NCI-H1105 (cell line): Measurements from ENCODE around the gene GDPGP1.
"Not testable (repeated sequence)": the region's sequence is repeated elsewhere in the genome, so short reads cannot be mapped to it uniquely, and the experiment has no call there.

ENCODE experiments used
- DNase-seq: peaks from one replicate; lab custom pipeline; 2025; lab: John Stamatoyannopoulos, UW

The GDPGP1 gene

DNA sequence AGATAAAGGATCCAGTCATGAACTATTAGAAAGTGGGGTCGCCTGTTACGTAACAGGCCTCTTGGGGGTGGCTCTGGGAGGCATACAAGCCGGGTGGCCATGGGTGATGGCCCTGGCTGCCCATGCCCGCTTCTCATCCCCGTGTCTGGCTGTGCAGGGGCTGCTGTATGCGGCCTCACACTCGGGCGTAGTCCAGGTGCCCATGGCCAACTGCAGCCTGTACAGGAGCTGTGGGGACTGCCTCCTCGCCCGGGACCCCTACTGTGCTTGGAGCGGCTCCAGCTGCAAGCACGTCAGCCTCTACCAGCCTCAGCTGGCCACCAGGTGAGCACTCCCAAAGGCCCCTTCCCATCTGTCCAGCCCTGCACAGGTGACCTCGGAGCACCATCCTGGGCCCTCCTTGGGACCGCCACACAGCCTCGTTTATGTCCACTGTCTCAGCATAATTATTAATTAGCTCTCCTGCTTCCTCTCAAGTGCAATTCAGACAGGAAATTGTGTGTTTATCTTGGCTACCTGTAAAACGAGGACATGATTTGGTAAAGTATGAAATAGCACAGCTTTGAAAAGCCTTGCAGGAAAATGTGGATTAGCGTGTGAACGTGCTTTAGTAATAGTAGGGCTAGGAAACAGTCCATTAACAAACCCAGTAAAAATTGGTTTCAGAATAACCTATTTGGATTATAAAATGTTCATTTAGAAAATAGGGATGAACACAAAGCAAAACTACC, 8.3 kb upstream of the GDPGP1 start:
- DNase-seq: no peak

DNA sequence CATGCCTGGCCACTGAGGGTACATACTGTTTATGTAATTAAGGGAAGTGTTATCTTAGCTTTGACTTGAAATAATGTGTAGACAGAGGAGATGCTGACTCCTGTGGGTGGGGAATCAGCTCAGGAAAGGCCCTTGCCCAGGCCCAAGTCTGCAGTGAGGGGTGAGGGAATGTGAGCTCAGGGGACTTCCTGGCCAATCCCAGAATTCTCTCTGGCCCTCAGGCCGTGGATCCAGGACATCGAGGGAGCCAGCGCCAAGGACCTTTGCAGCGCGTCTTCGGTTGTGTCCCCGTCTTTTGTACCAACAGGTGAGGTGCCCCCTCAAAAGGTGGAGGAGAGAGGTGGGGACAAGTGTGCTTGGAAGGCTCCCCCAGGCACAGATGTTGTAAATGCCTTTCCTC, 6.7 kb upstream of the GDPGP1 start:
- DNase-seq: no peak

DNA sequence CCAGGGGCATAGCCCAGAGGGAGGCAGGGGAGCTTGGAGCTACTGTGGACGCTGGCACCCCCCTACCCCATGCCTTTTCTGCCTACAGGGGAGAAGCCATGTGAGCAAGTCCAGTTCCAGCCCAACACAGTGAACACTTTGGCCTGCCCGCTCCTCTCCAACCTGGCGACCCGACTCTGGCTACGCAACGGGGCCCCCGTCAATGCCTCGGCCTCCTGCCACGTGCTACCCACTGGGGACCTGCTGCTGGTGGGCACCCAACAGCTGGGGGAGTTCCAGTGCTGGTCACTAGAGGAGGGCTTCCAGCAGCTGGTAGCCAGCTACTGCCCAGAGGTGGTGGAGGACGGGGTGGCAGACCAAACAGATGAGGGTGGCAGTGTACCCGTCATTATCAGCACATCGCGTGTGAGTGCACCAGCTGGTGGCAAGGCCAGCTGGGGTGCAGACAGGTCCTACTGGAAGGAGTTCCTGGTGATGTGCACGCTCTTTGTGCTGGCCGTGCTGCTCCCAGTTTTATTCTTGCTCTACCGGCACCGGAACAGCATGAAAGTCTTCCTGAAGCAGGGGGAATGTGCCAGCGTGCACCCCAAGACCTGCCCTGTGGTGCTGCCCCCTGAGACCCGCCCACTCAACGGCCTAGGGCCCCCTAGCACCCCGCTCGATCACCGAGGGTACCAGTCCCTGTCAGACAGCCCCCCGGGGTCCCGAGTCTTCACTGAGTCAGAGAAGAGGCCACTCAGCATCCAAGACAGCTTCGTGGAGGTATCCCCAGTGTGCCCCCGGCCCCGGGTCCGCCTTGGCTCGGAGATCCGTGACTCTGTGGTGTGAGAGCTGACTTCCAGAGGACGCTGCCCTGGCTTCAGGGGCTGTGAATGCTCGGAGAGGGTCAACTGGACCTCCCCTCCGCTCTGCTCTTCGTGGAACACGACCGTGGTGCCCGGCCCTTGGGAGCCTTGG, 5.9 kb upstream of the GDPGP1 start:
- DNase-seq: no peak

DNA sequence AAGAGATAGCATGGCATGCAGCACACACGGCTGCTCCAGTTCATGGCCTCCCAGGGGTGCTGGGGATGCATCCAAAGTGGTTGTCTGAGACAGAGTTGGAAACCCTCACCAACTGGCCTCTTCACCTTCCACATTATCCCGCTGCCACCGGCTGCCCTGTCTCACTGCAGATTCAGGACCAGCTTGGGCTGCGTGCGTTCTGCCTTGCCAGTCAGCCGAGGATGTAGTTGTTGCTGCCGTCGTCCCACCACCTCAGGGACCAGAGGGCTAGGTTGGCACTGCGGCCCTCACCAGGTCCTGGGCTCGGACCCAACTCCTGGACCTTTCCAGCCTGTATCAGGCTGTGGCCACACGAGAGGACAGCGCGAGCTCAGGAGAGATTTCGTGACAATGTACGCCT, 5.0 kb upstream of the GDPGP1 start:
- no peak for DNase-seq

DNA sequence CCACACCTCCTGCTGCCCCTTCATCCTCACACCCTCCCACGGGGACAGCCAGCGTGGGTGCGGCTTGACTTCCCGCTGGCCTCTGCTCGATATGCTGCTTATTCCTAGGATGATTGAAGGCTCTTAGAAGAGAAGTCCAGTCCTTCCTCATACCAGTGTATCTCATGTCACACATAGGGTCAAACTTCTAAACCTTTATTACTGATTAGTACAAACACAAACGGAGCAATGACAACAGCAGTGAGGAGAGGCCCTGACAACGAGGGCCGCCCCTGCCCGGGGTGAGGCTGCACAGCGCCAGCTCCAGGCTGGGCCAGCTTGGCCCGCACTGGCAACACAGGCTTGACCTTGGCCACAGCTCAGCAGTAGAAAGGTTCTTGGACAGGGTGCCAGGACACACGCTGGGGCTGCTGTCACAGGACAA, 3.9 kb upstream of the GDPGP1 start:
- DNase-seq: no peak

DNA sequence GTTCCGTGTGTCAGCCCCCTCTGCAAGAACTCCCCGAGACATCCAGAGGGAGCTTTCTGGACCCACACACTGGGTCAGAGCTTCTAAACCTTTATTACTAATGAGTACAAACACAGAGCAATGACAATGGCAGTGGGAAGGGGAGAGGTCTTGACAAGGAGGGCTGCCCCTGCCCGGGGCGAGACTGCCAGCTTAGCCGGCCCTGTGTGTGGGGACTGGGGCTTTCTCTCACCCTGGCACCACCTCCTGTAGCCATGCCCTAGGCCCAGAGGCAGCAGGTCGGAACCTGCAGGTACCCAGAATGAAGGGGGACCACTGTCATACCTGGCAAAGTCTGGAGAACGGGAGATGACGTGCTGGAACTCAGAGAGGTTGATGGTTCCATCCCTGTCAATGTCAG, 3.4 kb upstream of the GDPGP1 start:
- DNase-seq: no peak

DNA sequence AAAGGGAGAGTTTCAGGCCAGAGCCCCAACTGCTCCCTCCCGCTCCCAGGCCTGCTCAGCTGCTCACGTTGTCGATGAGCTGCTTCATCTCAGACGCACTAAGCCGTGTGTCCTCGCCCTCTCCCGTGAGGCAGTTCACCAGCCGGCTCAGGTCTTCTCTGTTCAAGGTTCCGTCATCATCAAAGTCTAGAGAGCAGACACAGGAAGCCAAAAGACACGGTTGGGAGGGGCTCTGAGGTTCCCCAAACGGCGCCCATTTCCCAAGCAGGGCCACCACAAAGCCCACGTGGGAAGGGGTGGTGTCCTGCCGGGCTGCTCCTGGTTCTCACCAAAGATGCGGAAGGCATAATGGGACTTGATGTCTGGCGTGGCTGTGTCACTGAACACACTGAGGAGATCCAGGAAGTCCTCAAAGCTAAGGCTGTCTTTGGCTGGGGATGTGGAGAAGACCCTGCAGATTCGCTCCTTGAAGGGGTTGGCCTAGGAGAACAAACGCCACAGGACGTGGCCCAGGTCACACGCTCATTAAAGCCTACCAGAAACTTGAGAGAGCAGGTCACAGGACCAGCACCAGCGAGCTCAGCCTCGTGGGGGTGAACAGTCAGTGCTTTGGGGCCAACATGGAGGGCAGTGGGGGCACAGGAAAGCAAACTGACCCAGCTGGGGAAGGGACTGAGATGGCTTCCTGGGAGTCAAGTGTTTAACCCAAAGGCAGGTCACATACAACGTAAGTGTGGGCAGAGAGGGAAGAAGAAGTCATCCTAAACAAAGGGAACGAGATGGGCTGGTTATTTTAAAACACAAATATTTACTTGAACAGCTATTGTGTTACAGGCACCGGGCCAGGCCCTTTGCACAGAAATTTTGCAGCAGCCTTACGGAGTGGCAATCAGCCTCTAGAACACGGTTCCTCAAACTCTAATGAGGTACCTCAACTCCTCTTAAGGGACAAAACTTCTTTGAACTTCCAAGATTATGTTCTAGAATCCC, 2.7 kb upstream of the GDPGP1 start:
- no peak for DNase-seq

DNA sequence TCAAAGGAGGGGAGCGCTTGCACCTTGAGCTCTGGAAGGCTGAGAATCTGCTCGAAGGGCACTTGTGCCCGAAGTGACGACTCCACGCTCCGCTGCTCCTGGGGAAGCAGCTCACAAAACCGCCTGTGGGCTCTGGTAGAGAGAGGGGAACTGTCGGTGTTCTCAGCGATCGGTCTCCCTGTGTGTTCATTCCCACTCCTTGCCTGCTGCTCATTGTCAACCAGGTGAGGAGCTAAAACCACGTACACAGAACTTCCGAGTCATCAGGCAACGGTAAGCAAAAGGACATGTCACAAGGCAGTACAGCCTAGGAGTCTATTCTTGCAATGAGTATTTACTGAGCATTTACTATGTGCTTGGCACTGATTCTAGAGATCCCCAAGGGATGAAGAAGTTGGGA, 1.8 kb upstream of the GDPGP1 start:
- DNase-seq: no peak

DNA sequence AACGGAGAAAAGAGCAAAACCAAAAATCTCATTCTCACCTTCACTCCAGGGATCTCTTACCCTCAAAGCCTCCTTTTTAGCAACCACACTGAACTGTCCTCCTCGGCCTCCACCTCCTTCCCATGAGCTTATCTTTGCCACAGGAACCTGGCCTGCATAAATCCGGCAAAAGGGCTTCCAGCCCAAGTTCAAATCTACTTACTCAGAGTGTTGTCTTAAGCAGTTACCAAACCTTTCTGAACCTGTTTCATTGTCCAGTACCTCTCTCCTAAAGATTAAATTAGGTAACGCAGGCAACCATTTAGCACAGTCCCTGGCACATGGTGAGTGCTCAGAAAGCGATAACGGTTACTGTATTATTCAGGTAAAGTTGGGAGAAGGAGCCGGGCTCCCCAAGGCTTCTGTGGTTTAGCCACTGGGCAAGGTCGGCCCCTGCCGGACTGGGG, 1.0 kb upstream of the GDPGP1 start:
- DNase-seq: no peak

DNA sequence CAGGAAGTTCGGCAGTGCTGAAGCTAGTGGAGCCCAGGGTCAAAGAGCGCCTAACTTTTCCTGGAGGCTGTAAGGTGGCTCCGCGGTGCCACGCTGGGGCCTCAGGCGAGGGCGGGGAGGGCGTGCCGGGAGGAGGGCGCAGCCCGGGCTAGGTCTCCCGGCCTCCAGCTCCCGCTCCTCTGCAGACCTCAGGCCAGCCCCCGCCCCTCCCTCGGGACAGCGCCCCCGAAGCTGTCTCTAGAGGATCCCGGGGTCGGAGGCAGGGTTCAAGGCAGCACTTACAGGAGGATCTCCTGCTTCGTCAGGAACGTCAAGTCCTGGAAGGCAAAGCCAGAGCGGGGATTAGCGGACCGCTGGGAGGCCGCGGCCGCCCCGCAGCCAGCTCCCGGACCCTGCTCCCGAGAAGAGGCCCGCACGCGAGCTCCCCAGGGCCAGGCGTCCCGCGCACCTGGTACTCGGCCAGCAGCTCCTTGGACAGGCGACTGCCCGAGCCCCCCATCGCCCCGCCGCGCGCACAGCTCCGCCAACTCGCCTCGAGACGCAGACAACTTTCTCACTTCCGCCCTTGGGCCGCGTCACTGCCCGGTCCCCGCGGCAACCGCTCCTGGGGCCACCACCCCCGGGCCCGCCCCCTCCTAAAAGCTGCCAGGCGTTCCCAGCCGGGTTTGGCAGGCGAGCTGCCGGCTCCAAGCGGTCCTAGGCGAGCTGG, 468 bp upstream of the GDPGP1 start, which contains the start of gene CIB1:
Gene CIB1, minus strand, starts transcription at position 555 of the 709 bp plus-strand sequence. Its CDS starts 56 bp downstream, at position 499.
- no peak for DNase-seq

DNA sequence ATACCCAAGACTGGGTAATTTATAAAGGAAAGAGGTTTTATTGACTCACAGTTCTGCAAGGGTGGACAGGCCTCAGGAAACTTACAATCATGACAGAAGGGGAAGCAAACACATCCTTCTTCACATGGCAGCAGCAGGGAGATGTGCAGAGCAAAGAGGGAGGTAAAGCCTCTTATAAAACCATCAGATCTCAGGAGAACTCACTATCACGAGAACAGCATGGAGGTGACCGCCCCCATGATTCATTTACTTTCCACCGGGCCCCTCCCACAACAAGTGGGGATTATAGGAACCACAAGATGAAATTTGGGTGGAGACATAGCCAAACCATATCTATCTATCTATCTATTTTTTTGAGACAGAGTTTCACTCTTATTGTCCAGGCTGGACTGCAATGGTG, 5.4 kb downstream of the GDPGP1 start:
- no peak for DNase-seq

DNA sequence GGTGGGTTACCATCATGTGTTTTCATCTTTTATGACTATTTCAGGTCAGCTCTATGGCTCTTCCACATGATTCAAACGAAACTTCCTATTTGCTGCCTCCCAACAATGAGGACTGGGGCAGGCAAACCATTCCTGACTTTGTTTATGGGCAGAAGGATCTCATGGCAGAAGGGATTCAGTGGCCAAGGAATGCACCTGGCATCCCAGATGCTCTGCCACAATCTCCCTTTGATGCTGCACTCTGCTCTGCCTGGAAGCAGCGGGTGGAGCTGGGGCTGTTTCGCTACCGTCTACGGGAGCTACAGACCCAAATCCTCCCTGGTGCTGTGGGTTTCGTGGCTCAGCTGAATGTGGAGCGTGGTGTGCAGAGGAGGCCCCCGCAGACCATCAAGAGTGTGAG, 6.8 kb downstream of the GDPGP1 start:
- DNase-seq: no peak

DNA sequence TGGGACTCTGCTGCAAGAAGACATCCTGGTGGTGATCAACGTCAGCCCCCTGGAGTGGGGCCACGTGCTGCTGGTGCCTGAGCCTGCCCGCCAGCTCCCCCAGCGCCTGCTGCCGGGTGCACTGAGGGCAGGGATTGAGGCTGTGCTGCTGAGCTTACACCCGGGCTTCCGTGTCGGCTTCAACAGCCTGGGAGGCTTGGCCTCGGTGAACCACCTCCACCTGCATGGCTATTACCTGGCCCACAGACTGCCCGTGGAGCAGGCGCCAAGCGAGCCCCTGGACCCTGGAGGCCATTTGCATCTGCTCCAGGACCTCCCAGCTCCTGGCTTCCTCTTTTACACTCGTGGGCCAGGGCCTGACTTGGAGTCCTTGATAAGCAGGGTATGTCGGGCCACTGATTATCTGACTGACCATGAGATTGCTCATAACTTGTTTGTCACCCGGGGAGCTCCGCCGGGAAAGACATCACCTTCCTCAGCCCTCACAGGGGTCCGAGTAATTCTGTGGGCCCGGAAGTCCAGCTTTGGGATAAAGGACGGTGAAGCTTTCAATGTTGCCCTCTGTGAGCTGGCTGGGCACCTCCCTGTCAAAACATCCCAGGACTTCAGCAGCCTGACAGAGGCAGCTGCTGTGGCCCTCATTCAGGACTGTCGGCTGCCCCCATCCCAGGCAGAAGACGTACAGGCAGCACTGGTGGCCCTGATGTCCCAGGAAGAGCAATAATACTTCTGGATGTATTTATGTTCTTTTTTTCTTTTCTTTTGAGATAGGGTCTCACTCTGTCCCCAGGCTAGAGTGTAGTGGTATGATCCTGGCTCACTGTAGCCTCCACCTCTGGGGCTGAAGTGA, 7.6 kb downstream of the GDPGP1 start:
- no peak for DNase-seq

DNA sequence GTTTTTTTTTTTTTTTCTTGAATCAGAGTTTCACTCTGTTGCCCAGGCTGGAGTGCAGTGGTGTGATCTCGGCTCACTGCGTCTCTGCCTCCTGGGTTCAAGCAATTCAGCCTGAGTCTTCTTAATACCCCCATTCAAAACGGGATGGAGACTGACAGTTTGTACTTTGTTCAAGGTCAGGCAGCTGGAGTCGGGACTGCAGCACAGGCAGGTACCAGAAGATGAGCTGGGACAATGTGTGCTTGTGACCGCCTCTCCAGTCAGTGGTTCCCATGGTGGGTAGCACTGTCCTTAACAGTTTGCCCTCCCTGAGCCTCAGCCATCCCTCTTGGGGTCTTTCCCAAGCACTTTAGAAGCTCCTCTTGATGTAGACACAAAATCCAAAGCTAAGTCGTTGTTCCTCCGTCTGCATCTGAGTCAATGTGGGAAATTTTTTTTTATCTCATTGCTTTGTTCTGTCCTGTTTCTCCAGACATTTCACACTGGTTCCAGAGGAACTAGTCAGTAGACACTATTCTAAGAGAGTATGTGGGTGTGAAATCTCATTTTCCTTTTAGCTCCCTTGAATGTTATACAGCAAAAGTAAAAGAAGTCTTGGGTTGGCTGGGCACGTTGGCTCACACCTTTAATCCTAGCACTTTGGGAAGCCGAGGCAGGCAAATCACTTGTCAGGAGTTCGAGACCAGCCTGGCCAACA, 10.1 kb downstream of the GDPGP1 start:
- no peak for DNase-seq

DNA sequence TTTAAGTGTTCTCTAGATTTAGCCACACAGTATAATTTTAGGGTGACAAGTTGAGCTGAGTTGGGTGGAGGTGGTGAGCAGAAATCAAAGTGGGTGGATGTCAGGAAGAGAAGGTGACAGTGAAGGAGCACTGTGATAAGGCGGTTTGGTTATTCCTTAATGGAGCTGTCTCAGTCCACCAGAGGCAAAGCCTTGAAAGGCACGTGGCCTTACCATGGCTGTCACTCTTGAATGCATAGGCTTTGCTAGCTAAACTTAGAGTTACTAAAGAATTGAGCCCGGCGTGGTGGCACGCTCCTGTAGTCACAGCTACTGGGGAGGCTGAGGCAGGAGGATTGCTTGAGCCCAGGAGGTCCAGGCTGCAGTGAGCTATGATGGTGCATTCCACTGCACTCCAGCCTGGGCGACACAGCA, 14.8 kb downstream of the GDPGP1 start:
- DNase-seq: no peak

DNA sequence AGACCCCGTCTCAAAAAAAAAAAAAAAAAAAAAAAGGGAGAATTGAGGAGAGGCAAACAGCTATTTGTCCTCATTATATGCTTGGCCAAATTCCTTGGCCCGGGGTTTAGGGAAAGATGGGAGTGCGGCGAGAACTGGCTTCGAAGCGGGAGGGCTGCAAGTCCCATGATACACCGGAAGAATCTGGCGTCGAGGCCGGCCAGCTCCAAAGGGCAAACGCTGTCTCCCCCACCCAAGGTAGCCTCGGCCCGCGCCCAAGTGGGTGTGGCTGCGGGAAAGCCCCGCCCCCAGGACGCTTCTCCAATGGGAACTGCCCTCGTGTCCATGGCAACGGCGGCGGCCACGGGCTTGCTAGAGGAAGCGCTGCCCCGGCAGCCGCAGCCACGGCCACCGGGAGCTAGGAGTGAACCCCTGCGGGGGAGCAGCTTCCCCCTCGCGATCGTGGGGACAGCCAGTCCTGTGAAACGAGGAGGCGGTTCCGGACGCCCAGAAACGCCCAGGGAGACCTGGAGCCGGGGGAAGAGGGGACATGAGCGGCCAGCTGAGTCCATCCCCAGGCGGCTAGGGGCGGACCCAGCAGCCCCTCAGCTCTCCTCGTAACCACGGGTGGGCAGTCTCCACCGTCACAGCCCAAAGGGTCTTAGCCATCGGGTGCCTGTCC, 15.3 kb downstream of the GDPGP1 start, which contains the start of gene TTLL13:
Gene TTLL13, plus strand, starts transcription at position 354 of the 661 bp plus-strand sequence. CDS start 1,075 bp downstream, outside the sequence.
- DNase-seq: peak; percentile 33

DNA sequence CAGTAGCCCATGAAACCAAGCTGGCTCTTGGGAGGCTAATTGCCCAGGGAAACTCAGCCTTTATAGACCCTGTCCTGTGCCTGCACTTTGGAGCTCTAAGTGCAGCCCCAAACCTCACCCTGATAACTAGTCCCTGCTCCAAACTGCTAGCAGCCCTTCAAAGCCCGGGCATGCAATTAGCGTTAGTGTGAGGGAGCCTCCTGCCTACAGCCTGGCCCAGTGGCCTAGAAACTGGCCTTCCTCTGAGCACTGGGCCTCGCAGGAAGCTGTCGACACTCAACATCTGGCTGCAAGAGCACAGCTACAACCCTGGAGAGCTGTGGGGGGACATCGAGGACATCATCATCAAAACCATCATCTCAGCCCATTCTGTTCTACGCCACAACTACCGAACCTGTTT, 23.8 kb downstream of the GDPGP1 start:
- DNase-seq: no peak

DNA sequence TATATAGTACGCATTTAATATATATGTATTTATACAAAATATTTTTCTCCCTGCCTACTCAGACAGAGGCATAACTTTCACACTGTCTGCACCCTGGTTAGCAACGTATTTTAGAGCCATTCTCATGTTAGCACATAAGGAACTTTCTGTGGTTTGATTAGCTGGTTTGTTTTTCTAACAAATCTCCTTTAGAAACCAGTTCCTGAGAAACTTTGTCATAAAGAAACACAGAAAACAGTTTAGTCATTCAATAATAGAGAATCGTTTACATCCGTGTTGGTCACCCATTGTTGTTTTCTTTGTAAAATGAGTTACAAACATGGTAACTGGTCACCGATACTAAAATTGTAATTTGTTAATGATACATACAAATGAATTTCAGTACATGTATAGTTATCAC, 25.5 kb downstream of the GDPGP1 start:
- no peak for DNase-seq

DNA sequence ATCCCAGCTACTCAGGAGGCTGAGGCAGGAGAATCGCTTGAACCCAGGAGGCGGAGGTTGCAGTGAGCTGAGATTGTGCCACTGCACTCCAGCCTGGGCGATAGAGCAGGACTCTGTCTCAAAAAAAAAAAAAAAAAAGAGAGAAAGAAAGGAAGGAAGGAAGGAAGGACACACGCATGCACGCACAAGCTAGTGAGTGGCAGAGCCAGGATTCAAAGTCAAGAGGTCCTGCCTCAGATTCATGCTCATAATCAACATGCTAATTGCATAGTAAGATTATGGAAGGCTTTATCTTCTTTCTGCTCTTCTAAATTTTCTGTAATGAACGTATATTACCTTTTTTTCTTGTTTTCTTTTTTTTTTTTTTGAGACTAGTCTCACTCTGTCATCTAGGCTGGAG, 26.7 kb downstream of the GDPGP1 start:
- not testable (repeated sequence) for DNase-seq
